MM.1S (cell line): Measurements from ENCODE around the gene CELF5.

Experiments used
- DNase-seq: peaks from one replicate; pipeline ENCODE4 v3.0.0-alpha.2; 2015
- H2AFZ ChIP-seq: fragments of 300-600 bp; sonication (generic); 2 replicates; pipeline ENCODE4 v1.6.0; 2016; ENCODE audit warnings: antibody characterized with exemption, low read length
- H3F3A ChIP-seq: fragments of 300-600 bp; sonication (generic); 2 replicates; pipeline ENCODE4 v1.6.1; 2016; ENCODE audit warnings: mild to moderate bottlenecking, antibody characterized with exemption, low read length, moderate library complexity, mixed read lengths; ENCODE audit not compliant: insufficient read depth
- H3K27ac ChIP-seq: fragments of 300-600 bp; sonication (generic); 2 replicates; pipeline ENCODE4 v1.5.1; 2016; ENCODE audit warnings: mild to moderate bottlenecking, low read length
- H3K27me3 ChIP-seq: fragments of 300-600 bp; sonication (generic); replicated peaks from 2 replicates; pipeline ENCODE4 v1.6.0; 2016; ENCODE audit warnings: low read length; ENCODE audit not compliant: insufficient read depth
- H3K36me3 ChIP-seq: fragments of 300-600 bp; sonication (generic); replicated peaks from 2 replicates; pipeline ENCODE4 v1.6.1; 2016; ENCODE audit warnings: mild to moderate bottlenecking, low read length, mixed read lengths; ENCODE audit not compliant: insufficient read depth
- H3K4me1 ChIP-seq: fragments of 300-600 bp; sonication (generic); 2 replicates; pipeline ENCODE4 v1.6.1; 2016; ENCODE audit warnings: low read length, mixed read lengths
- H3K4me2 ChIP-seq: fragments of 300-600 bp; sonication (generic); 2 replicates; pipeline ENCODE4 v1.6.0; 2016; ENCODE audit warnings: low read depth, low read length
- H3K4me3 ChIP-seq: fragments of 300-600 bp; sonication (generic); 2 replicates; pipeline ENCODE4 v1.5.1; 2016; ENCODE audit warnings: low read length, mixed read lengths
- H3K79me2 ChIP-seq: fragments of 300-600 bp; sonication (generic); 2 replicates; pipeline ENCODE4 v1.6.1; 2016; ENCODE audit warnings: mixed run types, low read length, mixed read lengths
- H3K9ac ChIP-seq: fragments of 300-600 bp; sonication (generic); 2 replicates; pipeline ENCODE4 v1.6.1; 2016; ENCODE audit warnings: low read length, mixed read lengths
- H3K9me2 ChIP-seq: fragments of 300-600 bp; sonication (generic); replicated peaks from 2 replicates; pipeline ENCODE4 v1.6.1; 2016; ENCODE audit warnings: mild to moderate bottlenecking, low read length, mixed read lengths; ENCODE audit not compliant: insufficient read depth
- H3K9me3 ChIP-seq: fragments of 300-600 bp; sonication (generic); replicated peaks from 2 replicates; pipeline ENCODE4 v1.6.1; 2016; ENCODE audit warnings: mild to moderate bottlenecking, low read length, mixed read lengths; ENCODE audit not compliant: insufficient read depth
- H4K20me1 ChIP-seq: fragments of 300-600 bp; sonication (generic); 2 replicates; pipeline ENCODE4 v1.6.1; 2016; ENCODE audit warnings: mild to moderate bottlenecking, low read length, moderate library complexity, mixed read lengths; ENCODE audit not compliant: insufficient read depth
- EZH2 ChIP-seq: fragments of 300-600 bp; sonication (generic); optimal IDR thresholded peaks from 2 replicates; pipeline ENCODE3; 2017; ENCODE audit warnings: low read depth, mild to moderate bottlenecking, antibody characterized with exemption, low read length, mixed read lengths
- EZH2phosphoT487 ChIP-seq: fragments of 300-600 bp; sonication (generic); IDR thresholded peaks from 2 replicates; pipeline ENCODE4 v1.6.1; 2018; ENCODE audit warnings: antibody characterized with exemption, low read length
- TF ChIP-seq, protein P1 (sequence below): fragments of 300-600 bp; sonication (generic); IDR thresholded peaks from 2 replicates; pipeline ENCODE4 v1.5.1; 2016; ENCODE audit warnings: antibody characterized with exemption, low read length, mixed read lengths

Gene CELF5

DNA sequence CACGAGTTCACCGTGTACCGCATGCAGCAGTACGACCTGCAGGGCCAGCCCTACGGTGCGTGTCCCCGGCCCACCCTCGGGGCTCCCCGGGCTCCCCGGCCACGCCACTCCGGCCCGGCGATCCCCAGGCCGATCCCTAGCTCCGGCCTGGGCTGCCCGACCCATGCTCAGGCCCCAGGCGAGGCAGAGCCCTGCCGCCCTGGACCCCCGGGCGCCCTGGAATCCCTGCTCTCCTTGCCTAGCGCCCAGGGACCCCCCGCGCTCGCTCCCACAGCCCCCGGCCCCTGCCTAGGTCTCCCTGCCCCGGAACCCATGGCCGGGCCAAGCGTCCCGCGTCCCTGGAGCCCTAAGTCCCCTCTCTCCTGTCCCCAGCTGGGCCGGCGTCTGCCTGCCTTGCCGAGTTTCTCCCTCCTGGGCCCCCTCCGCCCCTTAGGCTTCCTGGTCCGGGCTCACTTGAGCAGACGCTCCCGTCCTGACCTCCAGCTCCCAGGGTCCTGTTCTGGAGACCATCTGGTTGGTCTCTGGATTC is 38.2 kb upstream of the CELF5 start:
- peaks cover 9% of the 10 kb centered on the region for H3K4me1 ChIP-seq
- H3K4me2 ChIP-seq = peak overlapping the region; percentile 76
- DNase-seq = no peak
- H3K9ac ChIP-seq = peak overlapping the region; percentile 90
- H4K20me1 ChIP-seq = peaks cover 6% of the 10 kb centered on the region; the same call in 1 of the 2 replicates
- H3K27me3 ChIP-seq = peaks cover 7% of the 10 kb centered on the region
- no peaks in the 10 kb centered on the region for H3K36me3 ChIP-seq
- H3K79me2 ChIP-seq = peaks cover 54% of the 10 kb centered on the region
- H3K9me2 ChIP-seq = no peaks in the 10 kb centered on the region
- H3K4me3 ChIP-seq = peak overlapping the region; percentile 97
- no peaks in the 10 kb centered on the region for H3K9me3 ChIP-seq
- TF ChIP-seq EZH2 (no peak), EZH2phosphoT487 (no peak)
- TF ChIP-seq, protein P1, sequence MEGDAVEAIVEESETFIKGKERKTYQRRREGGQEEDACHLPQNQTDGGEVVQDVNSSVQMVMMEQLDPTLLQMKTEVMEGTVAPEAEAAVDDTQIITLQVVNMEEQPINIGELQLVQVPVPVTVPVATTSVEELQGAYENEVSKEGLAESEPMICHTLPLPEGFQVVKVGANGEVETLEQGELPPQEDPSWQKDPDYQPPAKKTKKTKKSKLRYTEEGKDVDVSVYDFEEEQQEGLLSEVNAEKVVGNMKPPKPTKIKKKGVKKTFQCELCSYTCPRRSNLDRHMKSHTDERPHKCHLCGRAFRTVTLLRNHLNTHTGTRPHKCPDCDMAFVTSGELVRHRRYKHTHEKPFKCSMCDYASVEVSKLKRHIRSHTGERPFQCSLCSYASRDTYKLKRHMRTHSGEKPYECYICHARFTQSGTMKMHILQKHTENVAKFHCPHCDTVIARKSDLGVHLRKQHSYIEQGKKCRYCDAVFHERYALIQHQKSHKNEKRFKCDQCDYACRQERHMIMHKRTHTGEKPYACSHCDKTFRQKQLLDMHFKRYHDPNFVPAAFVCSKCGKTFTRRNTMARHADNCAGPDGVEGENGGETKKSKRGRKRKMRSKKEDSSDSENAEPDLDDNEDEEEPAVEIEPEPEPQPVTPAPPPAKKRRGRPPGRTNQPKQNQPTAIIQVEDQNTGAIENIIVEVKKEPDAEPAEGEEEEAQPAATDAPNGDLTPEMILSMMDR = no peak
- peak overlapping the region; percentile 82 for H2AFZ ChIP-seq
- H3F3A ChIP-seq = no peaks in the 10 kb centered on the region
- H3K27ac ChIP-seq = no peak overlapping the region

DNA sequence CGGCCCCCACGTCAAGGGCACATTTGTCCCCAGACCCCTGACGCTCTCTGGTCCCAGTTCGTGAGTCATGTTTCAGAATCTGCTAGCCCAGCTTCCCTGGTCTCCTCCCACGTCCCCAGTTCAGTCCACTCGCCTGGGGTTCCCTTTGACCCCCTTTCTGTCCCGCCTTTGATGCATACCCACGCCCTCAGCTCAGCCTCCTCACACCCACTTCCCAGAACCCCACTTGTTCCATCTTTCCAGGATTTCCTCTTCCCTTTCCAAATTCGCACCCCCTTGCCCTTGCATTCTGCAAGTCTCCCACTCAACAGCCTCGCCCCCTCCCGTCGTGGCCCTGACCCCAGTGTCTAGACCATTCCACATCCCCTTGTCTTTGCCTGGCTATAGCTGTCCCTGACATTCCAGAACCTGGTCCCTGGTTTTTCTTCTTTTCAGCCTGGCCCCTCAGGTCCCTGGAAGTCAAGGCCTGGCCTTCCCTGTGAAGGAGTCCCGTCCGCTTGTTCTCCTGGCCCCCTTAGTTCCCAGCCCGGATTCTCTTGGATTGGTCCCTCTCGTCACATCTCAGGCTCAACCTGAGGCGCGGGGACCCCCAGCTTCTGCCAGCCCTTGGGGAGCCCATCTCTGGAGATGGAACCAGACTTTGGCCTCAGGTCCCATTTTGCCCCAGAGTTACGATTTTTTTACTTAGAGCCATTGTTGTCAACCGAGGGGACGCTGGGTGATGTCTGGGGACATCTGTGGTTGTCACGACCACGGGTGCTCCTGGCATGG is 37.4 kb upstream of the CELF5 start:
- no peak overlapping the region for H3K27ac ChIP-seq
- no peak for DNase-seq
- TF ChIP-seq EZH2phosphoT487 (no peak), EZH2 (no peak)
- TF ChIP-seq, protein P1 = no peak
- H3K4me1 ChIP-seq = peaks cover 9% of the 10 kb centered on the region
- H2AFZ ChIP-seq = no peak overlapping the region
- H3K9me3 ChIP-seq = no peaks in the 10 kb centered on the region
- H3K36me3 ChIP-seq = no peaks in the 10 kb centered on the region
- no peaks in the 10 kb centered on the region for H3F3A ChIP-seq
- no peaks in the 10 kb centered on the region for H3K9me2 ChIP-seq
- peak overlapping the region; percentile 90 for H3K9ac ChIP-seq
- peak overlapping the region; percentile 76 for H3K4me2 ChIP-seq
- peaks cover under 1% of the 10 kb centered on the region; the same call in 1 of the 2 replicates for H3K27me3 ChIP-seq
- peaks cover 63% of the 10 kb centered on the region for H3K79me2 ChIP-seq
- H4K20me1 ChIP-seq = peaks cover 7% of the 10 kb centered on the region; the same call in 1 of the 2 replicates
- H3K4me3 ChIP-seq = peak overlapping the region; percentile 97

DNA sequence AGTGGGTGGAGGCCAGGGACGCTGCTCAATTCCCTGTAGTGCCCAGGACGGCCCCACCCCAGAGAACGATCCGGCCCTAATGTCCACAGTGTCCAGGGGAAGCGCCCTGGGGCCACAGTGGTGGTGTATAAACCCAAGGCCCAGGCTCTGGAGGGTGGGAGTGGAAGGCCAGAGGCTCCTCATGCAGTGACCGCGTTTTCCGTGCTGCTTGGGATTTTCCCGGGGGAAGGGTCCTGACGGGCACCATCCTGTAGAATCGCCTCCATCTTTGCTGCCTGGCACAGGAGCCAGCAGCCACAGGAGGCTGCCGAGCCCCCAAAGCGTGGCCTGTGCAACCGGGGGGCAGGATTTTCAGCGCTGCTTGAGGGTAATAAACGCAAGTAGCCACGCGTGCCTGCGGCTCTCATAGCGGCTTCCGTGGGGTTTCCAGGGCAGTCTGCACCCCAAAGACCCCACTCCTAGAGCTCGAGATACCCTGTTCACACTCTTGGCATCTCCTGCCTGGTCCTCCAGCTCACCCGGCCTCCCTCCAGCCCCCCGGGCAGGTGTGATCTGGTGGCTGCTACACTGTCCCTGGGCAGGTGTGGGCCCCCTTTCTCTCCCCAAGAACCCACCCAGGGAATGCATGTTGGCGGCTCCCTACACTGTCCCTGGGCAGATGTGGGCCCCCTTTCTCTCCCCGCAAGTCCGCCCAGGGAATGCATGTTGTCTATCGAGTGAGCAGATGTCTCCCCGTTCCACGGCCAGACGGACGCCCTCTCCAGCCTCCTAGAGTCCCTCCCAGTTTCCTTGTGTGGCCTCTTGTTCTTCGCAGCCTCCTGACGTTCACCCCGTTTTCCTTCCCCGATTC is 36.6 kb upstream of the CELF5 start:
- Histone ChIP-seq H3K9me2 (no peaks in the 10 kb centered on the region), H3K79me2 (peaks cover 70% of the 10 kb centered on the region), H3K9me3 (no peaks in the 10 kb centered on the region), H3F3A (no peaks in the 10 kb centered on the region), H3K27me3 (no peaks in the 10 kb centered on the region), H4K20me1 (peaks cover 7% of the 10 kb centered on the region; the same call in 1 of the 2 replicates), H3K27ac (no peak overlapping the region), H2AFZ (no peak overlapping the region), H3K4me3 (no peak overlapping the region), H3K9ac (no peak overlapping the region; the same call in 1 of the 2 replicates), H3K4me1 (peaks cover 9% of the 10 kb centered on the region), H3K36me3 (no peaks in the 10 kb centered on the region), H3K4me2 (peak overlapping the region; percentile 76; the same call in 1 of the 2 replicates)
- DNase-seq = no peak
- TF ChIP-seq, protein P1 = no peak
- TF ChIP-seq EZH2 (no peak), EZH2phosphoT487 (no peak)
